SH-SY5Y (cell line): ENCODE measurements around the gene FOXK2.

Experiments used
- GATA2 ChIP-seq: IDR thresholded peaks from 2 replicates; pipeline ENCODE4 v1.6.1; 2011; ENCODE audit warnings: mild to moderate bottlenecking, low read depth, low read length
- GATA3 ChIP-seq: IDR thresholded peaks from 2 replicates; pipeline ENCODE4 v1.6.1; 2011; ENCODE audit warnings: low read depth, mild to moderate bottlenecking, low read length, moderate library complexity

FOXK2 gene

GRCh38 chr17:82491196-82491530 is 28.4 kb upstream of the FOXK2 start:
- TF ChIP-seq GATA2, result no peak
- no peak for TF ChIP-seq GATA3

- no peak for TF ChIP-seq GATA3
- TF ChIP-seq GATA2, result no peak
Measured at GRCh38 chr17:82491533-82491932, 28.0 kb upstream of the FOXK2 start.

GRCh38 chr17:82492643-82493225 is 26.8 kb upstream of the FOXK2 start:
- TF ChIP-seq GATA2 (no peak), GATA3 (no peak)

GRCh38 chr17:82493226-82493781 is 26.2 kb upstream of the FOXK2 start:
- TF ChIP-seq GATA3 (no peak), GATA2 (no peak)

- TF ChIP-seq GATA3 (no peak), GATA2 (peak; percentile 93)
Measured at GRCh38 chr17:82494236-82495055, 25.1 kb upstream of the FOXK2 start.

- TF ChIP-seq GATA3, result no peak
- TF ChIP-seq GATA2, result no peak
Measured at GRCh38 chr17:82495844-82496528, 23.5 kb upstream of the FOXK2 start.

- TF ChIP-seq GATA3 (no peak), GATA2 (no peak)
Measured at GRCh38 chr17:82496529-82497434, 22.8 kb upstream of the FOXK2 start.

- TF ChIP-seq GATA2 (no peak), GATA3 (no peak)
Measured at GRCh38 chr17:82497483-82498405, 21.8 kb upstream of the FOXK2 start.

GRCh38 chr17:82502207-82502606 is 17.3 kb upstream of the FOXK2 start:
- no peak for TF ChIP-seq GATA2

GRCh38 chr17:82503094-82503727 is 16.3 kb upstream of the FOXK2 start:
- TF ChIP-seq GATA2, result no peak
- TF ChIP-seq GATA3, result no peak

GRCh38 chr17:82503728-82504308 is 15.7 kb upstream of the FOXK2 start:
- TF ChIP-seq GATA2 (no peak), GATA3 (no peak)

- no peak for TF ChIP-seq GATA2
- no peak for TF ChIP-seq GATA3
Measured at GRCh38 chr17:82505296-82505695, 14.2 kb upstream of the FOXK2 start.
